Measurements from ENCODE around the gene PCSK7. TPM values are rescaled to one million over a fixed set of nuclear protein-coding genes. Genes with fewer than 3 reads are reported as not detected.

PCSK7 gene
- total and polyA plus RNA-seq, 10 of the 15 experiments (the other 5 are each of a cell fraction or from before 2014, with no cell fraction given) = 5.5 to 81.5 (median 51.6) TPM

- TF ChIP-seq E2F4 (IDR thresholded peaks at IDR 0.05; ENCODE audit: low read depth, low read length) = no peak
- TF ChIP-seq JUND (IDR thresholded peaks at IDR 0.05; ENCODE audit: low read depth, low read length) = no peak
- no peak for TF ChIP-seq ZNF384 (IDR thresholded peaks at IDR 0.05; ENCODE audit: borderline replicate concordance, low read depth, low read length)
- no peak for TF ChIP-seq TCF3 (IDR thresholded peaks at IDR 0.05; ENCODE audit: borderline replicate concordance, insufficient read depth, low read depth, low read length)
- TF ChIP-seq TCF7 (IDR thresholded peaks at IDR 0.05; ENCODE audit: borderline replicate concordance) = no peak
- TF ChIP-seq PML (IDR thresholded peaks at IDR 0.05; ENCODE audit: low read length) = no peak
Measured at GRCh38 chr11:117230286-117230961, 1.4 kb downstream of the PCSK7 start (continued).

- ChIA-PET SMC1A (ENCODE audit: uncharacterized antibody, unreplicated experiment) (interaction anchor here (1.0 to 12.2 kb wide), 8 partner anchors 9 to 437 kb away, joined by 3 to 187 read pairs (median 4); partner anchors contain the start of gene SIDT2), RAD21 (ENCODE audit: unreplicated experiment) (interaction anchor here (0.7 to 9.9 kb wide), 3 partner anchors 49 to 439 kb away, joined by 3 to 159 read pairs (median 3); partner anchors contain the start of genes APOA5 and SIDT2), CTCF (interaction anchor here (0.9 to 17.3 kb wide), 10 partner anchors 8 to 587 kb away, joined by 3 to 422 read pairs (median 4); partner anchors contain the start of genes PAFAH1B2 and SIDT2), POLR2A (interaction anchor here (0.8 to 3.6 kb wide), 4 partner anchors 50 to 227 kb away, joined by 3 to 51 read pairs (median 4); partner anchors contain the start of gene SIDT2)
- H3K9me3 ChIP-seq (replicated peaks; ENCODE audit: control insufficient read depth, insufficient read depth, low read length) = no peaks in the 10 kb centered on the region
- no peak overlapping the region for H2AFZ ChIP-seq (ENCODE audit: control insufficient read depth, low read depth, low read length)
- H3K9ac ChIP-seq (ENCODE audit: control insufficient read depth, insufficient read depth, low read length) = peak overlapping the region; percentile 93
- TF ChIP-seq RCOR1 (conservative IDR thresholded peaks at IDR 0.05; ENCODE audit: low read depth, low read length) = no peak
- no peak for TF ChIP-seq ZNF207 (IDR thresholded peaks at IDR 0.05; ENCODE audit: borderline replicate concordance)
- TF ChIP-seq SMARCA5 (IDR thresholded peaks at IDR 0.05) = no peak
- TF ChIP-seq ATF3 (IDR thresholded peaks at IDR 0.05; ENCODE audit: borderline replicate concordance, extremely low read depth, low read depth, low read length) = no peak
- no peak for TF ChIP-seq POLR2A (IDR thresholded peaks at IDR 0.05; ENCODE audit: low read depth, low read length)
- TF ChIP-seq HDAC6 (IDR thresholded peaks at IDR 0.05; ENCODE audit: unreplicated experiment) = no peak
- no peak for TF ChIP-seq HDGF (IDR thresholded peaks at IDR 0.05)
- TF ChIP-seq NBN (IDR thresholded peaks at IDR 0.05) = no peak
- peak overlapping the region; percentile 87 for H3K27ac ChIP-seq (ENCODE audit: control insufficient read depth, insufficient read depth)
- peaks cover 19 to 21% of the 10 kb centered on the region in 2 experiments; a peak in 3 of 4 replicates for H3K36me3 ChIP-seq (ENCODE audit: control insufficient read depth in 2 of 2, insufficient read depth in 2 of 2, low read length in 1 of 2)
- BruUV-seq (replicated peaks) = TSS peak; percentile 50
- H3K79me2 ChIP-seq (ENCODE audit: control insufficient read depth, insufficient read depth, low read length) = peaks cover 46% of the 10 kb centered on the region
- no peaks in the 10 kb centered on the region; the same call in 1 of the 2 replicates for H4K20me1 ChIP-seq (ENCODE audit: control insufficient read depth, insufficient read depth)
- H3K4me2 ChIP-seq (ENCODE audit: control insufficient read depth, insufficient read depth) = peak overlapping the region; percentile 91
- DNase-seq (ENCODE audit: low read depth, low spot score) = no peak
- WGBS (ENCODE audit: insufficient coverage, insufficient replicate concordance, low lambda C conversion rate, missing lambda C conversion rate) = 9% methylated on average over 5 of the region's 5 CpGs
- no peak for FAIRE-seq
- H3K4me1 ChIP-seq (ENCODE audit: control insufficient read depth, insufficient read depth, low read length) = peaks cover 9% of the 10 kb centered on the region
- H3K27me3 ChIP-seq (replicated peaks in 1 of 2; ENCODE audit: control insufficient read depth in 2 of 2, insufficient read depth in 2 of 2, low read length in 1 of 2) = no peaks in the 10 kb centered on the region
- intact Hi-C loops (cut with micrococcal nuclease; ENCODE audit: unreplicated experiment) = loop anchor here (5.0 kb wide), 3 partner anchors 393 to 587 kb away; partner anchors contain the start of genes APOA1 and APOA5
- no peak for ATAC-seq
- H3K4me3 ChIP-seq = peak overlapping the region; percentile 87
- in situ Hi-C loops (cut with MboI) = loop anchor here (5.0 kb wide), 1 partner anchor 353 kb away; no protein-coding TSS in a partner anchor
Measured at GRCh38 chr11:117229931-117230285, 2.0 kb downstream of the PCSK7 start.

Measured in GM12878 (cell line).